Measurements from ENCODE around the gene RPH3AL.
"Not testable (repeated sequence)": the region's sequence is repeated elsewhere in the genome, so short reads cannot be mapped to it uniquely, and the experiment has no call there.

RPH3AL gene

DNA sequence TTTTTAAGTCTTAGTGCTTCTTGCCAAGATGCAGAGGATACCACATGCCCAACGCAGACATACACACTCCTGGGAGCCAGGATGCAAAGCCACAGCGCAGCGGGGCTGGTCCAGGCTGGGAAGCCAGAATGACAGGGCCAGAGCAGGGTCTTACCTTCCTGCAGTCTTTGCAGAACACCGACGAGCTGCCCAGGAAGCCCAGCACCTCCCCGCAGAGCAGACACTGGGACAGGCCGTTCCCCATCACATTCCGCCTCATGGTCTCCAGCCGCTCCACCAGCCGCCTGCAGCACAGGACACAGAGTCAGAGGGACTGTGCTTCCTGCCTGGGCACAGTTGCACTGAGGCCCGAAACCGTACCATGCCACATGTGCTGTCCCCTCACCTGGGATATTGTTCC is 33.3 kb downstream of the RPH3AL start:
- H3K4me3 ChIP-seq (ENCODE audit: low read depth, low read length), result no peak overlapping the region
- peaks cover 14% of the 10 kb centered on the region for H3K27me3 ChIP-seq (replicated peaks)
- no peak for DNase-seq
- in situ Hi-C loops (cut with HindIII; ENCODE audit: low pct_ligation_motif_present, low sequenced_read_pairs), result no loop called here
- TF ChIP-seq, protein P1, sequence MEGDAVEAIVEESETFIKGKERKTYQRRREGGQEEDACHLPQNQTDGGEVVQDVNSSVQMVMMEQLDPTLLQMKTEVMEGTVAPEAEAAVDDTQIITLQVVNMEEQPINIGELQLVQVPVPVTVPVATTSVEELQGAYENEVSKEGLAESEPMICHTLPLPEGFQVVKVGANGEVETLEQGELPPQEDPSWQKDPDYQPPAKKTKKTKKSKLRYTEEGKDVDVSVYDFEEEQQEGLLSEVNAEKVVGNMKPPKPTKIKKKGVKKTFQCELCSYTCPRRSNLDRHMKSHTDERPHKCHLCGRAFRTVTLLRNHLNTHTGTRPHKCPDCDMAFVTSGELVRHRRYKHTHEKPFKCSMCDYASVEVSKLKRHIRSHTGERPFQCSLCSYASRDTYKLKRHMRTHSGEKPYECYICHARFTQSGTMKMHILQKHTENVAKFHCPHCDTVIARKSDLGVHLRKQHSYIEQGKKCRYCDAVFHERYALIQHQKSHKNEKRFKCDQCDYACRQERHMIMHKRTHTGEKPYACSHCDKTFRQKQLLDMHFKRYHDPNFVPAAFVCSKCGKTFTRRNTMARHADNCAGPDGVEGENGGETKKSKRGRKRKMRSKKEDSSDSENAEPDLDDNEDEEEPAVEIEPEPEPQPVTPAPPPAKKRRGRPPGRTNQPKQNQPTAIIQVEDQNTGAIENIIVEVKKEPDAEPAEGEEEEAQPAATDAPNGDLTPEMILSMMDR (IDR thresholded peaks at IDR 0.05; ENCODE audit: low read depth, low read length, missing control alignments), result no peak
- no peaks in the 10 kb centered on the region for H3K36me3 ChIP-seq (replicated peaks)
- no peak overlapping the region for H3K27ac ChIP-seq

GRCh38 chr17:317070-317469 is 35.5 kb downstream of the RPH3AL start:
- DNase-seq; H3K4me3 ChIP-seq (ENCODE audit: low read depth, low read length); H3K36me3 ChIP-seq (replicated peaks); H3K27ac ChIP-seq; in situ Hi-C loops (cut with HindIII; ENCODE audit: low pct_ligation_motif_present, low sequenced_read_pairs): not testable (repeated sequence)
- H3K27me3 ChIP-seq (replicated peaks), result peaks cover 12% of the 10 kb centered on the region

DNA sequence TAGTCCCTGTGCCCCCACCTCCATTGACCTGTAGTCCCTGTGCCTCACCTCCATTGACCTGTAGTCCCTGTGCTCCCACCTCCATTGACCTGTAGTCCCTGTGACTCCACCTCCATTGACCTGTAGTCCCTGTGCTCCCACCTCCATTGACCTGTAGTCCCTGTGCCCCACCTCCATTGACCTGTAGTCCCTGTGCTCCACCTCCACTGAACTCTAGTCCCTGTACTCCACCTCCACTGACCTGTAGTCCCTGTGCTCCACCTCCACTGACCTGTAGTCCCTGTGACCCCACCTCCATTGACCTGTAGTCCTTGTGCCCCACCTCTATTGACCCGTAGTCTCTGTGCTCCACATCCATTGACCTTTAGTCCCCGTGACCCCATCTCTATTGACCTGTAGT is 37.2 kb downstream of the RPH3AL start:
- H3K27me3 ChIP-seq (replicated peaks); DNase-seq; in situ Hi-C loops (cut with HindIII; ENCODE audit: low pct_ligation_motif_present, low sequenced_read_pairs); H3K27ac ChIP-seq; H3K4me3 ChIP-seq (ENCODE audit: low read depth, low read length); H3K36me3 ChIP-seq (replicated peaks): not testable (repeated sequence)

DNA sequence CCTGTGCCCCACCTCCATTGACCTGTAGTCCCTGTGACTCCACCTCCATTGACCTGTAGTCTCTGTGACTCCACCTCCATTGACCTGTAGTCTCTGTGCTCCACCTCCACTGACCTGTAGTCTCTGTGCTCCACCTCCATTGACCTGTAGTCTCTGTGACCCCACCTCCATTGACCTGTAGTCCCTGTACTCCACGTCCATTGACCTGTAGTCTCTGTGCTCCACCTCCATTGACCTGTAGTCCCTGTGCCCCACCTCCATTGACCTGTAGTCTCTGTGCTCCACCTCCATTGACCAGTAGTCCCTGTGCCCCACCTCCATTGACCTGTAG is 38.0 kb downstream of the RPH3AL start:
- DNase-seq, result not testable (repeated sequence)

GRCh38 chr17:313911-314613 is 38.5 kb downstream of the RPH3AL start:
- Histone ChIP-seq H3K36me3 (replicated peaks) (no peaks in the 10 kb centered on the region), H3K27me3 (replicated peaks) (no peaks in the 10 kb centered on the region), H3K4me3 (ENCODE audit: low read depth, low read length) (no peak overlapping the region), H3K27ac (no peak overlapping the region)
- TF ChIP-seq, protein P1 (IDR thresholded peaks at IDR 0.05; ENCODE audit: low read depth, low read length, missing control alignments), result no peak
- in situ Hi-C loops (cut with HindIII; ENCODE audit: low pct_ligation_motif_present, low sequenced_read_pairs), result no loop called here
- DNase-seq, result no peak

More for the DNA sequence above, 38.0 kb downstream of the RPH3AL start:
- H3K27me3 ChIP-seq (replicated peaks); H3K36me3 ChIP-seq (replicated peaks); H3K4me3 ChIP-seq (ENCODE audit: low read depth, low read length); in situ Hi-C loops (cut with HindIII; ENCODE audit: low pct_ligation_motif_present, low sequenced_read_pairs); H3K27ac ChIP-seq: not testable (repeated sequence)

- in situ Hi-C loops (cut with HindIII; ENCODE audit: low pct_ligation_motif_present, low sequenced_read_pairs), result no loop called here
- no peak overlapping the region for H3K4me3 ChIP-seq (ENCODE audit: low read depth, low read length)
- TF ChIP-seq, protein P1 (IDR thresholded peaks at IDR 0.05; ENCODE audit: low read depth, low read length, missing control alignments), result no peak
- H3K27ac ChIP-seq, result no peak overlapping the region
- H3K36me3 ChIP-seq (replicated peaks), result no peaks in the 10 kb centered on the region
- no peaks in the 10 kb centered on the region for H3K27me3 ChIP-seq (replicated peaks)
- no peak for DNase-seq
Measured at GRCh38 chr17:313231-313630, 39.4 kb downstream of the RPH3AL start.

DNA sequence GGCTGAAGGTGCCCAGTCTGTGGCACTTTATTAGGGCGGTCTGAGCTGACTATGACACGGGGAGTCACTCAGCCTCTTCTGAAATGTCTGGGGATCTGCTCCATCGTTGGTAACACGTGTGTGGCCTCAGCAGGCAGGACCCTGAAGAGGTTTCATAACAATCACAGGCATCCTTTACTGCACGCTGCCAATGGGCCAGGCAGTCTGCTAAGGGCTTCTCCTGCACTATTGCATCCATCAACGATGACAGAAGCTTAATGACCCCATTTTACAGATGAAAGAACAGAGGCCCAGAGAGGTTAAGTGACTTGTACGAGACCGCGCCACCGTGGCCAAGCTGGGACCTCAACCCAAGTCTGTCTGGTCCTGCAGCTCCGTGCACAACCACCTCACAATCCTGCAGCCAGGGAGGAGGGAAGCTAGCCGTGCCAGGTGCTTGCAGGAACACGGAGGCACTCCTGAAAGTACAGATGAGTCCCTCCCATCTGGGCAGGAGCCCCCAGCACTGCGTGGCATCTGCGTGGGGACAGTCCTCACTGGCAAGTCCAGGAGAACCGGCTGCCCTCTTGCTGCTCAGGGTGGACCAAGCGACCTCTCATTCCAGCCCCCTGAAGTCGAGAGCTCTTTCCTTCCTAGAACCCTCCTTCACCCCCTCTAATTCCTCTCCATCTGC is 40.0 kb downstream of the RPH3AL start:
- Histone ChIP-seq H3K4me3 (ENCODE audit: low read depth, low read length) (no peak overlapping the region), H3K27me3 (replicated peaks) (no peaks in the 10 kb centered on the region), H3K36me3 (replicated peaks) (no peaks in the 10 kb centered on the region), H3K27ac (no peak overlapping the region)
- no peak for DNase-seq
- in situ Hi-C loops (cut with HindIII; ENCODE audit: low pct_ligation_motif_present, low sequenced_read_pairs), result no loop called here
- TF ChIP-seq, protein P1 (IDR thresholded peaks at IDR 0.05; ENCODE audit: low read depth, low read length, missing control alignments), result no peak

All from brain microvascular endothelial cell (primary cell).